KOPT-K1 (cell line): ENCODE data around the gene LAMB3.

Experiments used
- H3K27ac ChIP-seq: fragments of 200-600 bp; sonication (generic); 2 replicates; pipeline ENCODE4 v1.5.1; 2016; ENCODE audit warnings: antibody characterized with exemption, mild to moderate bottlenecking, low read depth, low read length; ENCODE audit not compliant: poor library complexity, severe bottlenecking
- H3K36me3 ChIP-seq: fragments of 200-600 bp; sonication (generic); 2 replicates; pipeline ENCODE4 v1.5.1; 2017; ENCODE audit warnings: antibody characterized with exemption, mild to moderate bottlenecking, low read length, moderate library complexity; ENCODE audit not compliant: insufficient read depth
- H3K9me3 ChIP-seq: fragments of 200-600 bp; sonication (generic); 2 replicates; pipeline ENCODE4 v1.5.1; 2017; ENCODE audit warnings: antibody characterized with exemption, low read length, mild to moderate bottlenecking; ENCODE audit not compliant: insufficient read depth, poor library complexity, severe bottlenecking

The LAMB3 gene

DNA sequence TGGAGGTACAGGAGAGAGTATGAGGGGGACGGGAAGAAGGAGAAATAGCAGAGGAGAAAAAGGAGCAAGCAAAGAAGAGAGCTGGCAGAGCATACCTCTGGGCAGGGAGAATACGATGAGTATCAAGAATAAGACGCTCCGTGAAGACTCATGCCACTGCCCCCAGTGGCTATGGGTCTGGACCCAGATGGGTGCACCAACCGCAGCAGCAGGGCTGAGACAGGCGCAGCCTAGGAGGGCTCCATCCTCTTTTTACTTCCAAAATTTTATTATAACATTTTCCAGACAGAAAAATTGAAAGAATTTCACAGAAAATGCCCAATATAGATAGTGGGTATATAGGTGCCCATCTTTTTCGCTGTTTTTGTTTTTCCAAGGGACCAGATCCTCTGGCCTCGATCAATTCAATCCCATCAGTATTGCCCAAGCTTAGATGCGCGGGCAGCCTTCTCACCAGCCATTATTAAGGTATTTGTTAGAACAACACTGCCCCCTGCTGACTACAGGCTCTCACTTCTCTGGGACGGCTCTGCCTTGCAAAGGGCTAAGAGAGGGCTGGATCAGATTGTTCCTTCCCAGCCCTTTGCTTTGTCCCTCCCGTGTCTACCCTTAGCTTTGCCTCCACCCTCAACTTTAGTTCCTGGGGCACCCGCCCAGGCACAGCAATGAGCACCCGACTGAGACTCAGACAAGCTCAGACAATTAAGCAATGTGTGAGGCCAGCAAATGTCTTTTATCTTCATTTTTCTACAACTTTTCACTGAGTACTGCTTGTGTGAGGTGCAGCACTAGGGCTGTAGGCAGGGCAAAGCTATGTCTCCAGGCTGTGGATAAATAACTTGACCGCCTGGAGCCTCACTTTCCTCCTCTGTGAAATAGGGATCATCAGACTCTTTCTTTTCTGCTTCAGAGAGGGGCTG lies 86.2 kb downstream of the LAMB3 start:
- Histone ChIP-seq H3K9me3 (no peaks in the 10 kb centered on the region), H3K36me3 (no peaks in the 10 kb centered on the region), H3K27ac (no peak overlapping the region)
